ENCODE results near the gene ZDHHC5. TPM values are rescaled to one million over a fixed set of nuclear protein-coding genes. Genes with fewer than 3 reads are reported as not detected.

Gene ZDHHC5
- total RNA-seq, 1 experiment from 2014 or later: 65.2 TPM

- H4K91ac ChIP-seq (ENCODE audit: insufficient read length, low read depth, low read length): no peak overlapping the region
- peak overlapping the region; percentile 94 to 100 for H3K4me3 Mint-ChIP-seq
- H3K9me3 Mint-ChIP-seq: peaks cover 6 to 10% of the 10 kb centered on the region in 2 experiments; a peak in 4 of 5 replicates
- H3K4ac ChIP-seq (ENCODE audit: low read depth, low read length): no peak overlapping the region
- H3K23me2 ChIP-seq (ENCODE audit: insufficient read length, low read depth, low read length, poor library complexity, severe bottlenecking): peaks cover 11% of the 10 kb centered on the region
- H2BK120ac ChIP-seq (ENCODE audit: low read depth, low read length, poor library complexity, severe bottlenecking): no peak overlapping the region
- H3K79me1 ChIP-seq (ENCODE audit: insufficient read depth, low read depth, low read length, poor library complexity, severe bottlenecking): no peaks in the 10 kb centered on the region
- peaks cover 14% of the 10 kb centered on the region; the same call in 1 of the 2 replicates for H3K4me1 ChIP-seq (ENCODE audit: insufficient read depth, low read length)
- H2BK5ac ChIP-seq (ENCODE audit: insufficient read length, low read length): no peak overlapping the region
- H3K4me1 Mint-ChIP-seq: peaks cover 68 to 77% of the 10 kb centered on the region in 2 experiments
- H3K27me3 Mint-ChIP-seq (ENCODE audit: low read depth): no peaks in the 10 kb centered on the region
- no peak overlapping the region for H3T11ph ChIP-seq (ENCODE audit: low read length)
- no peak overlapping the region for H2AFZ ChIP-seq (ENCODE audit: low read length)
- DNase-seq: peak; percentile 45
- no peak overlapping the region for H3K18ac ChIP-seq (ENCODE audit: insufficient read length, low read depth, low read length)
- H4K8ac ChIP-seq (replicated peaks; ENCODE audit: insufficient read length, low read depth, low read length): no peak overlapping the region
- no peak overlapping the region for H3K14ac ChIP-seq (ENCODE audit: insufficient read depth, low read length)
- H3K56ac ChIP-seq (ENCODE audit: insufficient read length, low read depth, low read length): no peak overlapping the region
- no peak overlapping the region for H3K23ac ChIP-seq (ENCODE audit: insufficient read length, low read depth, low read length)
- TF ChIP-seq, protein P1, sequence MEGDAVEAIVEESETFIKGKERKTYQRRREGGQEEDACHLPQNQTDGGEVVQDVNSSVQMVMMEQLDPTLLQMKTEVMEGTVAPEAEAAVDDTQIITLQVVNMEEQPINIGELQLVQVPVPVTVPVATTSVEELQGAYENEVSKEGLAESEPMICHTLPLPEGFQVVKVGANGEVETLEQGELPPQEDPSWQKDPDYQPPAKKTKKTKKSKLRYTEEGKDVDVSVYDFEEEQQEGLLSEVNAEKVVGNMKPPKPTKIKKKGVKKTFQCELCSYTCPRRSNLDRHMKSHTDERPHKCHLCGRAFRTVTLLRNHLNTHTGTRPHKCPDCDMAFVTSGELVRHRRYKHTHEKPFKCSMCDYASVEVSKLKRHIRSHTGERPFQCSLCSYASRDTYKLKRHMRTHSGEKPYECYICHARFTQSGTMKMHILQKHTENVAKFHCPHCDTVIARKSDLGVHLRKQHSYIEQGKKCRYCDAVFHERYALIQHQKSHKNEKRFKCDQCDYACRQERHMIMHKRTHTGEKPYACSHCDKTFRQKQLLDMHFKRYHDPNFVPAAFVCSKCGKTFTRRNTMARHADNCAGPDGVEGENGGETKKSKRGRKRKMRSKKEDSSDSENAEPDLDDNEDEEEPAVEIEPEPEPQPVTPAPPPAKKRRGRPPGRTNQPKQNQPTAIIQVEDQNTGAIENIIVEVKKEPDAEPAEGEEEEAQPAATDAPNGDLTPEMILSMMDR (conservative IDR thresholded peaks at IDR 0.05): peak; percentile 64
- no CpG with 5 or more reads among the region's 7 CpGs for WGBS (ENCODE audit: extremely low coverage, insufficient read length, low lambda C conversion rate)
- peaks cover 7% of the 10 kb centered on the region; the same call in 1 of the 2 replicates for H3K79me2 ChIP-seq (ENCODE audit: insufficient read depth, low read length)
- H4K5ac ChIP-seq (ENCODE audit: insufficient read length, low read depth, low read length): no peak overlapping the region
- H3K9ac ChIP-seq (ENCODE audit: extremely low read depth, insufficient read length, low read length): no peak overlapping the region
- no peaks in the 10 kb centered on the region for H3K27me3 ChIP-seq (ENCODE audit: insufficient read depth, low read length)
- no peak overlapping the region for H2BK12ac ChIP-seq (ENCODE audit: insufficient read length, low read depth, low read length)
- H3K9me3 ChIP-seq (ENCODE audit: control insufficient read depth, low read depth, low read length): no peaks in the 10 kb centered on the region
- H3K27ac Mint-ChIP-seq: peak overlapping the region; percentile 47 to 100 (median 99); a peak in 5 of 7 replicates
- no peak overlapping the region for H2BK15ac ChIP-seq (ENCODE audit: low read depth, low read length)
- peaks cover 33 to 60% (median 50%) of the 10 kb centered on the region in 3 experiments for H3K36me3 Mint-ChIP-seq (ENCODE audit: insufficient read depth in 1 of 3, low read depth in 3 of 3)
- H2BK20ac ChIP-seq (ENCODE audit: low read depth, low read length, poor library complexity, severe bottlenecking): no peak overlapping the region
- no peak overlapping the region for H3K27ac ChIP-seq (ENCODE audit: insufficient read length, low read depth, low read length)
- H4K20me1 ChIP-seq (ENCODE audit: control insufficient read depth, insufficient read depth, insufficient read length): peaks cover 2% of the 10 kb centered on the region
- H2AK5ac ChIP-seq (ENCODE audit: insufficient read length, low read length): no peak overlapping the region
- peak overlapping the region; percentile 88 for H3K4me2 ChIP-seq (ENCODE audit: insufficient read depth, insufficient read length, low read length)
These were observed 26.7 kb upstream of the ZDHHC5 start for GRCh38 chr11:57641011-57641807.

All from H9 (cell line).